ENCODE data around the gene FOSL1. TPM values are rescaled to one million over a fixed set of nuclear protein-coding genes. Genes with fewer than 3 reads are reported as not detected.

FOSL1 gene
- 1.5 and 1.9 TPM in 2 replicates for total RNA-seq (2014; rRNA removed; shearing (Covaris generic))

DNA sequence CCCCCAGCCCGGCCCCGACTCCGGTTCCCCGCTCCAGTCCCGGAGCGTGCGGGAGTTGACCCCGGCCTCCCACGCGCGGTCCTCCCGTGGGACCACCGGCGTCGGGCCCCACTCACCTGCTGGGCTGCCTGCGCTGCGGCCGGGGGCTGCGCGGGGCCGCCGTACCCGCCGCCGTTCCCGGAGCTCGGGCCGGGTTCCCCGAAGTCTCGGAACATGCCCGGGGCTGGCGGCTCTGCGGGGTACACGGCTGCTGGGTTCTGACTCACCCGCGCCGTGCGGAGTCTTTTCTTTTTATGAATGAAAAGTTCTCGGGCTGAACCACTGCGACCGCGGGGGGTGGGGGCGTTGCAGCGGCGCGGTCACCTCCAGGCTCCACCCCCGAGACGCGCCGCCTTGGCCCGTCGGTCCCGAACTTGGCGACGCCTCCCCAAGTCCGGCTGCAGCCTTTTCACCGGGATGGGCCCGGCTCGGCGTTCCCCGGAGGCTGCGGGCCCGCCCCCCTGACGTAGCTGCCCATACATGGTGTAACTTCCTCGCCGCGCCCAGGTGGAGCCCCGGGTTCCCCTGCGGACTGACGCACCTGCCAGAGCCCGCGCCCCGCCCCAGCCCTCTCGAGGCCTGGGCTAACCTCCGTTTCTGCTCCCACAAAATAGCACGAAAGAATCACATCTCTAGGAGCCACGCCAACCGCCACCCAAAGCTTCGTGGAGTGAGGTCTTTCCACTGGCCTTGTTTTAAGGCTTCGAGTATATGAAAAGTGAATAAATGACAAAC, at the start of gene FOSL1:
FOSL1 (minus strand) TSS at position 264 of the 774 bp plus-strand sequence; CDS start at position 215, 49 bp downstream.
- peak within 1 kb of the TSS; percentile 59 for H3K4me3 ChIP-seq
- DNase-seq = peak; percentile 44 to 45
- peak within 1 kb of the TSS; percentile 12; the same call in 1 of the 2 replicates for H3K27ac ChIP-seq
- H3K9me3 ChIP-seq (replicated peaks) = no peaks in the 10 kb centered on the region
- peaks cover 36% of the 10 kb centered on the region for H3K4me1 ChIP-seq
- no peaks in the 10 kb centered on the region for H3K36me3 ChIP-seq
- H3K27me3 ChIP-seq = peaks cover 4% of the 10 kb centered on the region; the same call in 1 of the 2 replicates

DNA sequence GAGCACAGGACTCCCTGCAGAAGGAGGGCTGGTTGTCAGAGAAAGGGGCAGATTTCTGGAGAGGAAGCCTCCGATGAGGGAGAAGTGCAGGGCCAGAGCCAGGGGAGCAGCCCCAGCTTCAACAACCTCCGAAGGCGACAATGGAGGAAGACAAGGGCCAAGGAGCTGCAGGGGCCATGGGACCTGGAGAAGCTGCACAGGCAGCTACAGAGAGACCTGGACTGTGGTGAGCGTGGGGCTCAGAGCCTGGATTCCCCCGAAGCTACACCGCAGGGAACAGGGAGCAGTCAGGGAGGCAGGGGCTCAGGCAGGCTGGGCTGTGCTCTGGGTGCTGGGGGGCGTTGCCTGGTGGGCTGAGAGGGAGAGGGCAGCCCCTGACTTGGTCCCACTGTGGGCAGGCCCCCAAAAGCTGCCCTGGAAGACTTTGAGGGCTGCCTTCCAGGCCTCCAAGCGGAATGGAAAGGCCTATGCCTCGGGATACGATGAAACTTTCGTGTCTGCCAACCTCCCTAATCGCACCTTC, 47.5 kb upstream of the FOSL1 start:
- Histone ChIP-seq H3K4me1 (no peaks in the 10 kb centered on the region), H3K4me3 (no peak overlapping the region), H3K27me3 (peaks cover 42% of the 10 kb centered on the region), H3K9me3 (replicated peaks) (no peaks in the 10 kb centered on the region), H3K36me3 (no peaks in the 10 kb centered on the region), H3K27ac (no peak overlapping the region)
- DNase-seq = no peak

DNA sequence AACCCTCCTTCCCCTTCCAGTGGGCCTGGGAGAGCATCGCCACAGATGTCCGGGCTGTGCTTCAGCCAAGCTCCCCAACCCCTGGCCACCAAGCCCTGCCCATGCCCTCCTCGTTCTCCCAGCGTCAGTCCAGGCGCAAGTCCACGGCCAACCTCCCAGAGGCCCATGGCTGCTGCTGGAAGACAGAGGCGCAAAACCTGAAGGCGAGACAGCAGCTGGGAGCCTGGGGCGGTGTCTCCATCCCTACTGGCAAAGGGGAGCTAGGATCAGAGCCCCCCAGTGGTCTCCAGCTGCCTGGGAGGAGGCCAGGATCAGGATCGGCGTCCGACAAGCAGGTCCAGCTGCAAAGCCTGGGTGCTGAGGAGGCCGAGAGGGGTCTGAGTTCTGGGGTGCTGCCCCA, 46.9 kb upstream of the FOSL1 start:
- Histone ChIP-seq H3K36me3 (no peaks in the 10 kb centered on the region), H3K27ac (no peak overlapping the region), H3K9me3 (replicated peaks) (no peaks in the 10 kb centered on the region), H3K4me1 (no peaks in the 10 kb centered on the region), H3K4me3 (no peak overlapping the region), H3K27me3 (peaks cover 39% of the 10 kb centered on the region)
- DNase-seq = peak; percentile 56 to 62

DNA sequence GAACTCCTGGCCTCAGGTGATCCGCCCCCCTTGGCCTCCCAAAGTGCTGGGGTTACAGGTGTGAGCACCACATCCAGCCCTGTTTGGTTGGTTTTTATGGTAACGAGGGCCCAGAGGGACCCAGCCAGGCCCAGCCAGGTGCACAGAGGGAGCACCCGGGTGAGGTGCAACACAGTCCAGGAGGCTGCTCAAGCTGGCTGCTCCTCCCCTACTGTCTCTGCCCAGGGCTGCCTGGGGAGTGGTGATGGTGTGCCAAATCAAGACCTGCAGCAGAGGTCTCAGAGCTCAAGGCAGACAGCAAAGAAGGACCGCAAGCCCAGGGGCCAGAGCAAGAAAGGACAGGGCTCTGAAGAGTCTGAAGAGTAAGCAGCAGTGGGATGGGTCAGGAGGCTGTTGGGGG, 46.5 kb upstream of the FOSL1 start:
- Histone ChIP-seq H3K27me3 (peaks cover 39% of the 10 kb centered on the region), H3K36me3 (no peaks in the 10 kb centered on the region), H3K4me3 (no peak overlapping the region), H3K4me1 (no peaks in the 10 kb centered on the region), H3K27ac (no peak overlapping the region), H3K9me3 (replicated peaks) (no peaks in the 10 kb centered on the region)
- no peak for DNase-seq

DNA sequence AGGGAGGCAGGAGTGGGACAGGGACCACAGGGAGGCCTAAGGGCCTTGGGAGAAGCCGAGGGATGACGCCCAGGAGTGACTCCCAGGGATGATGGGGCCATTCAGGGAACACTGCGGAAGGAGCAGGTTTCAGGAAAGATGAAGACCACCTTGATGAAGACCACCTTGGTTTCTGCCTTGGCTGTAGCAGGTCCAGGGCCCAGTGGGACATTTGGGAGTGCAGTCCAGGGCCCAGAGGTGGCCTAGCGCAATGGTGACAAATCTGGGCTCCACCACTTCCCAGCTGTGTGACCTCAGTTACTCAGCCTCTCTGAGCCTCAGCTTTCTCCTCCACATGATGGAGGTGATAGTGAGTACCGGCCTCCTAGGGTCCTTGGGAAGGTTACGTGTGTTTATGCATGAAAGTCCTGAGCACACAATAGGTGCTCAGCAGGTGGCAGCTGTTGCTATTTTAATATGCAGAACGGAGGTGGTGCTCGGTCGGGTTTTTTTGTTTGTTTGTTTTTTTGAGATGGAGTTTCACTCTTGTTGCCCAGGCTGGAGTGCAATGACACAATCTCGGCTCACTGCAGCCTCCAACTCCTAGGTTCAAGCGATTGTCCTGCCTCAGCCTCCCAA, 45.9 kb upstream of the FOSL1 start:
- H3K36me3 ChIP-seq = no peaks in the 10 kb centered on the region
- peaks cover 39% of the 10 kb centered on the region for H3K27me3 ChIP-seq
- no peak for DNase-seq
- H3K9me3 ChIP-seq (replicated peaks) = no peaks in the 10 kb centered on the region
- H3K27ac ChIP-seq = no peak overlapping the region
- H3K4me3 ChIP-seq = no peak overlapping the region
- H3K4me1 ChIP-seq = no peaks in the 10 kb centered on the region; the same call in 1 of the 2 replicates

DNA sequence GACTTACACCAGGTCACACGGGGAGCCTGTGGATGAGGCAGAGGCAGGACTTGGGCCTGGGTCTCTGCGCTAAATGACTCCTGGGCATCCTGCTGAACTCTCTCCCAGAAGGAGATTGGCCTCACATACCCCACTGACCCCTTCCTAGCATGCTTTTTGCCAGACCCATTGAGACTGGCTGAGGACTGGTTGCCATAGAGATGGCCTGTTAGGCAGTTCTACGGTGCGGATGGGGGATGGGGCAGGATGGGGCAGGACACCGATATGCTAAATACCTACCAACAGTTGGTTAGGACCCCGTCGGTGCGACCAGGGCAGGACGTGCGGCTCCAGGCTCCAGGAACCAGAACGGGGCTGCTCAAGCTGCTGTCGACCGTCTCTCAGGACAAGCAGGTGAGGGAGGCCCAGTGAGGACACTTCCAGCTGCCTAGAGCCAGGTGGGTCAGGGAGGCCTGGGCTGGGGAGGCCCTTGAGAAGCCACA, 45.3 kb upstream of the FOSL1 start, which contains the start of gene TSGA10IP:
TSGA10IP (plus strand) TSS at position 51 of the 482 bp plus-strand sequence; CDS start at position 247, 196 bp downstream.
- Histone ChIP-seq H3K27ac (no peak within 1 kb of the TSS), H3K27me3 (peaks cover 39% of the 10 kb centered on the region), H3K9me3 (replicated peaks) (no peaks in the 10 kb centered on the region), H3K36me3 (no peaks in the 10 kb centered on the region), H3K4me1 (no peaks in the 10 kb centered on the region; the same call in 1 of the 2 replicates), H3K4me3 (no peak within 1 kb of the TSS)
- no peak for DNase-seq

DNA sequence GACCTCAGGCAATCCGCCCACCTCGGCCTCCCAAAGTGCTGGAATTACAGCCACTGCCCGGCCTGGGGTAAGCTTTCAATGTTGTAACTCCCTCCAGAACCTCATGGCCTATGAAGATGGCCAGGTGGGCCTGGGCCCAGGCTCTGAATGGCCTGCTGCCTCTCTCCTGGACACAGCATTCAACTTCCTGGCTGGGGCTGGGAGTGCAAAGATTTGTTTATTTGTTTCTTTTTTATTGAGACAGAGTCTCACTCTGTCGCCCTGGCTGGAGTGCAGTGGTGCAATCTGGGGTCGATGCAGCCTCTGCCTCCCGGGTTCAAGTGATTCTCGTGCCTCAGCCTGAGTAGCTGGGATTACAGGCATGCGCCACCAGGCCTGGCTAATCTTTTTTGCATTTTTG, 44.6 kb upstream of the FOSL1 start:
- H3K27me3 ChIP-seq = peaks cover 39% of the 10 kb centered on the region
- H3K36me3 ChIP-seq = no peaks in the 10 kb centered on the region
- no peak overlapping the region for H3K4me3 ChIP-seq
- DNase-seq = no peak
- no peak overlapping the region for H3K27ac ChIP-seq
- H3K9me3 ChIP-seq (replicated peaks) = no peaks in the 10 kb centered on the region
- no peaks in the 10 kb centered on the region; the same call in 1 of the 2 replicates for H3K4me1 ChIP-seq

DNA sequence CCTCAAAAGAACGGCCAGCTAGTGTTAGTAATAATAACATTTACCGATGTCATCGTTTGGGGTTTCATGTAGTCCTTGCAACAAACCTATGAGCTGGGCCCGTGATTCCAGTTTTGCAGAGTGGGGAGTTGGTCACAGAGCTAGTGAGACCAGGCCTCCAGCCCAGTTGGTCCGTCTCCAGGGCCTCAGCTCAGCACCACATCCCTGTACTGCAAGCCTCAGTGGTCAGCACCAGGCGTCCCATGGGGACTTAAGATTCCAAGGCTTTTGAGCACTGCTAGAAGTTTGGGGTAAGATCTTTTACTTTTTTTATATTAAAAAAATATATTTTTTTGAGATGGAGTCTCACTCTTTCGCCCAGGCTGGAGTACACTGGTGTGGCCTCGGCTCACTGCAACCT, 44.0 kb upstream of the FOSL1 start:
- Histone ChIP-seq H3K36me3 (no peaks in the 10 kb centered on the region), H3K27me3 (peaks cover 39% of the 10 kb centered on the region), H3K27ac (no peak overlapping the region), H3K4me3 (no peak overlapping the region), H3K4me1 (peaks cover under 1% of the 10 kb centered on the region; the same call in 1 of the 2 replicates), H3K9me3 (replicated peaks) (no peaks in the 10 kb centered on the region)
- DNase-seq = no peak

DNA sequence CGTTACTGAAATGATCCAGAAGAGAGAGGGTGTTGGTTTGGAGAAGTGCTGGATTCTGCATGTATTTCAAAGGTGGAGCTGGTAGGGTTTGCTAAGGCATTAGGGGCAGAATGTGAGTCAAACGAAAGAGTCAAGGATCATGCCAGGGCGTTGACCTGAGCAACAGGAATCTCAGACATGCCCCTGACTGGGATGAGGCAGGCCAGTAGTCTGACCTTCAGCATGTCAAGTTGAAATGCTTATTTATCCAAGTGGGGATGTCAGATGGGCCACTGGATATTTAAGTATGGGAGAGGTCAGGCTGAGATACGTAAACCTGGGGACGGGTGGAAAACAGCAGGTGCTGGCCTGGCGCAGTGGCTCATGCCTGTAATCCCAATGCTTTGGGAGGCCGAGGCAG, 42.3 kb upstream of the FOSL1 start:
- Histone ChIP-seq H3K9me3 (replicated peaks) (no peaks in the 10 kb centered on the region), H3K4me3 (no peak overlapping the region), H3K27ac (no peak overlapping the region), H3K36me3 (no peaks in the 10 kb centered on the region), H3K4me1 (peaks cover 14% of the 10 kb centered on the region), H3K27me3 (peaks cover 32% of the 10 kb centered on the region)
- no peak for DNase-seq

DNA sequence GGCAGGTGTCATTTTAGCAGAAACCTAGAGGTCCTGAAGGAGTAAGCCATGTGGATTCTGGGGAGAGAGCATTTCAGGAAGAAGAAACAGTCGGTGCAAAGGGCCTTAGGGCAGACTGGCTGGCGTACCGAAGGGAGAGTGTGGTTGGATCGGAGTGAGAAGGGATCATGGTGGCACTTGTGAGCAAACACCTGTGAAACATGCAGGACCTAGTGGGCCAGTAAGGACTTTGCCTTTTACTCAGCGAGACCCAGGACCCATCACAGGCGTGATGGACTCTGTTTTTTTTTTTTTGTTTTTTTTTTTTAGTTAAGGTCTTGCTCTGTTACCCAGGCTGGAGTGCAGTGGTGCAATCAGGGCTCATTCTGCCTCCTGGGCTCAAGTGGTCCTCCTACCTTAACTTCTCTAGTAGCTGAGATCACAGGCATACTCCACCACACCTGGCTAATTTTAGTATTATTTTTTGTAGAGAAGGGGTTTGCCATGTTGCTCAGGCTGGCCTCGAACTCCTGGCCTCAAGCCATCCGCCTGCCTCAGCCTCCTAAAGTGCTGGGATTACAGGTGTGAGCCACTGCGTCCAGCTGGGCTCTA, 41.6 kb upstream of the FOSL1 start:
- H3K27me3 ChIP-seq = peaks cover 25% of the 10 kb centered on the region
- DNase-seq = no peak
- peaks cover 14% of the 10 kb centered on the region for H3K4me1 ChIP-seq
- no peak overlapping the region for H3K27ac ChIP-seq
- H3K9me3 ChIP-seq (replicated peaks) = no peaks in the 10 kb centered on the region
- H3K36me3 ChIP-seq = no peaks in the 10 kb centered on the region
- H3K4me3 ChIP-seq = no peak overlapping the region

DNA sequence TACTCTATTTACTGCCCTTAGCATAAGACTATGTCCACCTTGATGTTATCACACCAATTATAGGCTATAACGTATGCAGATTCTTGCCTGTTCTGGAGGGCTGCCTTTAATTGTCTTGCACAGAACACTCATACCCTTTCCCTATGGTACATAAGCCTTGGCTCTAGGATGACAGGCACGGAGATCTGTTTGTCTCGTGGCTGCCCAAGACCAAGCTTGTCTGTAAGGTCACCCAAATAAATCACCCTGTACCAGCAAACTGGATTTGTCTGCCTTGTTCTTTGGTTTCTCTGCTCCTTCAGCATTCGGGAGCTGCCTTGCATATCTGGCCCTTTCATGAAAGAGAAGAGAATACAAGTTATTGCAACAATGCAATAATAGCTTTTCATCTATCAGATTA, 37.6 kb upstream of the FOSL1 start:
- peaks cover 25% of the 10 kb centered on the region for H3K4me1 ChIP-seq
- no peak overlapping the region for H3K27ac ChIP-seq
- no peak overlapping the region for H3K4me3 ChIP-seq
- peaks cover 9% of the 10 kb centered on the region; the same call in 1 of the 2 replicates for H3K27me3 ChIP-seq
- H3K9me3 ChIP-seq (replicated peaks) = no peaks in the 10 kb centered on the region
- no peak for DNase-seq
- H3K36me3 ChIP-seq = no peaks in the 10 kb centered on the region

DNA sequence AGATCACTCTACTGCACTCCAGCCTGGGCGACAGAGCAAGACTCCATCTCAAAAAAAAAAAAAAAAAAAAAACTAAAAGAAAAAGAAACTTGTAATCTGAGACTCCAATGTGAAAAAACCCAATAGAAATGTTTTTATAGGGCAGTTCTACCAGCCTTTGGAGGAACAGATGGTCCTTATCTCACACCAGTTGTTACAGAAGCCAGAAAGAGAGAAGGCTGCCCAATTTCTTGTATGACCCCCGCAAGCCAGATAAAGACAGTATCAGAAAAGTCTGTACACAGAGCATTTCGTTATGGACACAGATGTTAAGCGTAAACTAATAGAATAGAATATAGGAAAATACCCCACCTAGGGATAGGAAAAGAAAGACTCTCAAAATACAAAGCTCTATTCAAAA, 33.8 kb upstream of the FOSL1 start:
- Histone ChIP-seq H3K4me1 (peaks cover 23% of the 10 kb centered on the region), H3K9me3 (replicated peaks) (no peaks in the 10 kb centered on the region), H3K4me3 (no peak overlapping the region), H3K36me3 (no peaks in the 10 kb centered on the region), H3K27me3 (0 out of 2 replicates have a peak, but pooled peaks cover 4% of the 10 kb centered on the region), H3K27ac (no peak overlapping the region)
- peak in 1 of 2 experiments; percentile 69 for DNase-seq

DNA sequence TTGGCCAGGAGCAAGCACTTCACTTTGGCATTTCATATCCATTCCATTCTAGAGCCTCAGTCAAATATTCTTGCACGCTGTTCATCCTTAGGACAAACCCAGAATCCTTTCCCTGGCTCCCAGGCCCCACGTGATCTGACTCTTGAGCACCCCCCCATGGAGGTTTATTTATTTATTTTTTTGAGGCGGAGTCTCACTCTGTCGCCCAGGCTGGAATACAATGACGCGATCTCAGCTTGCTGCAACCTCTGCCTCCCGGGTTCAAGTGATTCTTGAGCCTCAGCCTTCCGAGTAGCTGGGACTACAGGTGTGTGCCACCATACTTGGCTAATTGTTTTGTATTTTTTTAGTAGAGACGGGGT, 32.4 kb upstream of the FOSL1 start:
- no peak overlapping the region for H3K27ac ChIP-seq
- no peak overlapping the region for H3K4me3 ChIP-seq
- peak in 1 of 2 experiments; percentile 51 for DNase-seq
- peaks cover 11% of the 10 kb centered on the region; the same call in 1 of the 2 replicates for H3K4me1 ChIP-seq
- H3K9me3 ChIP-seq (replicated peaks) = no peaks in the 10 kb centered on the region
- no peaks in the 10 kb centered on the region for H3K36me3 ChIP-seq
- H3K27me3 ChIP-seq = 0 out of 2 replicates have a peak, but pooled peaks cover 4% of the 10 kb centered on the region

DNA sequence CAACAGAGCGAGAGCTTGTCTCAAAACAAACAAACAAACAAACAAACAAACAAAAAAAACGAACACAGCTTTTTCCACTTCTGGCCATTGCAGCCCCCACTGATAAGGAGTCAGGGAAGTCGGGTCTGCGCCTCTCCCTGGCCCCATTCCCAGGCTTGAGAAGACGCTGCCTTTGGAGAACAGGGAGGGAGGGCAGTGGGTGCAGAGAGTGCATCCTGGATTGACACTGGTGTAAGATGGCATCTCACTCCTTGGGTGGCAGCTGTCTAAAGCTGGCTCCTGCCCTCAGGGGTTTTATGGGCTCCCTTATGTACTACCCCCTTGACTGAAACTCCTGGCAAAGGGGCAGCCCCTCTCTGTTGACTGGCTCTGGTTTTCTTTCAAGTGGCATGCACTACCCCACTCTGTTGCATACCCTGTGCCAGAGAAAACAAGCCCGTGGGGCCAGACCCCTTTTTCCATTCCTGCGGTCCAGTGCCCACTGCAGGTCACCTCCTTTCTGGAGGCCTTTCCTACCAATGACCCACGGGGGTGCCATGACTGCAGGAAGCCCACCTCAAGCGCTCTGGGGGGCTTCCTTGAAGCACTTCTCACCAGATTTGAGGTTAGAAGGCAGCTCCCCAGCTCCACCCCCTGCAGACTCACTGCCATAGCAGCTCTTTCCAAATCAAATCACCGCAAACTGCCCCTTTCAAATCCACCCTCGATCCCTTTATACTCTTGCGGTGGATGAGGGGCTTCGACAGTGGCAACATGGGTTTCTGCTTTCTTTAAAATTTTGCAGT, 31.8 kb upstream of the FOSL1 start:
- H3K4me1 ChIP-seq = peaks cover 11% of the 10 kb centered on the region; the same call in 1 of the 2 replicates
- no peak overlapping the region for H3K27ac ChIP-seq
- 0 out of 2 replicates have a peak, but pooled peaks cover 4% of the 10 kb centered on the region for H3K27me3 ChIP-seq
- DNase-seq = no peak
- no peak overlapping the region for H3K4me3 ChIP-seq
- no peaks in the 10 kb centered on the region for H3K36me3 ChIP-seq
- no peaks in the 10 kb centered on the region for H3K9me3 ChIP-seq (replicated peaks)

Data from SJCRH30 (cell line).